H9 (cell line): ENCODE measurements around the gene PKD1. TPM values are rescaled to one million over a fixed set of nuclear protein-coding genes. Genes with fewer than 3 reads are reported as not detected.

Experiments used
- DNase-seq: peaks from one replicate; pipeline ENCODE4 v3.0.0-alpha.2; 2017
- H2AFZ ChIP-seq: one replicate; pipeline ENCODE4 v1.6.1; 2013; ENCODE audit warnings: mild to moderate bottlenecking, low read length, control low read depth, moderate library complexity
- H2AK5ac ChIP-seq: 2 replicates; pipeline ENCODE4 v1.6.1; 2013; ENCODE audit warnings: low read length, control low read depth, mixed read lengths; ENCODE audit not compliant: insufficient read length
- H2BK120ac ChIP-seq: one replicate; pipeline ENCODE4 v1.6.1; 2013; ENCODE audit warnings: low read depth, mild to moderate bottlenecking, low read length, control low read depth, inconsistent platforms; ENCODE audit not compliant: poor library complexity, severe bottlenecking
- H2BK12ac ChIP-seq: 2 replicates; pipeline ENCODE4 v1.6.1; 2013; ENCODE audit warnings: low read length, control low read depth, mixed read lengths, low read depth; ENCODE audit not compliant: insufficient read length
- H2BK15ac ChIP-seq: 2 replicates; pipeline ENCODE4 v1.6.1; 2013; ENCODE audit warnings: low read depth, low read length, control low read depth
- H2BK20ac ChIP-seq: one replicate; pipeline ENCODE4 v1.6.1; 2013; ENCODE audit warnings: low read depth, mild to moderate bottlenecking, low read length, control low read depth, inconsistent platforms; ENCODE audit not compliant: poor library complexity, severe bottlenecking
- H2BK5ac ChIP-seq: 2 replicates; pipeline ENCODE4 v1.6.1; 2013; ENCODE audit warnings: low read length, control low read depth, mixed read lengths; ENCODE audit not compliant: insufficient read length
- H3K14ac ChIP-seq: 2 replicates; pipeline ENCODE4 v1.6.1; 2013; ENCODE audit warnings: low read length, control low read depth; ENCODE audit not compliant: insufficient read depth
- H3K18ac ChIP-seq: 2 replicates; pipeline ENCODE4 v1.6.1; 2013; ENCODE audit warnings: low read depth, mild to moderate bottlenecking, mixed read lengths, low read length, control low read depth; ENCODE audit not compliant: insufficient read length
- H3K23ac ChIP-seq: 2 replicates; pipeline ENCODE4 v1.6.1; 2013; ENCODE audit warnings: low read length, control low read depth, mixed read lengths, low read depth; ENCODE audit not compliant: insufficient read length
- H3K23me2 ChIP-seq: 2 replicates; pipeline ENCODE4 v1.6.1; 2013; ENCODE audit warnings: low read depth, mild to moderate bottlenecking, mixed read lengths, low read length, control low read depth; ENCODE audit not compliant: insufficient read length, poor library complexity, severe bottlenecking
- H3K27ac ChIP-seq: 2 replicates; pipeline ENCODE4 v1.5.1; 2013; ENCODE audit warnings: low read length, control low read depth, mixed read lengths, low read depth; ENCODE audit not compliant: insufficient read length
- H3K27me3 ChIP-seq: 2 replicates; pipeline ENCODE4 v1.6.1; 2013; ENCODE audit warnings: low read length, control low read depth, inconsistent platforms; ENCODE audit not compliant: insufficient read depth
- H3K4ac ChIP-seq: 2 replicates; pipeline ENCODE4 v1.6.1; 2013; ENCODE audit warnings: low read depth, mild to moderate bottlenecking, control low read depth, inconsistent platforms, low read length, moderate library complexity
- H3K4me1 ChIP-seq: 2 replicates; pipeline ENCODE4 v1.6.1; 2013; ENCODE audit warnings: low read length, control low read depth, inconsistent platforms; ENCODE audit not compliant: insufficient read depth
- H3K4me2 ChIP-seq: 2 replicates; pipeline ENCODE4 v1.6.1; 2013; ENCODE audit warnings: low read length, control low read depth, mixed read lengths; ENCODE audit not compliant: insufficient read length, insufficient read depth
- H3K56ac ChIP-seq: 2 replicates; pipeline ENCODE4 v1.6.1; 2013; ENCODE audit warnings: low read depth, mild to moderate bottlenecking, mixed read lengths, low read length, control low read depth; ENCODE audit not compliant: insufficient read length
- H3K79me1 ChIP-seq: 2 replicates; pipeline ENCODE4 v1.6.1; 2013; ENCODE audit warnings: low read depth, mild to moderate bottlenecking, moderate library complexity, low read length, control low read depth, inconsistent platforms; ENCODE audit not compliant: insufficient read depth, poor library complexity, severe bottlenecking
- H3K79me2 ChIP-seq: 2 replicates; pipeline ENCODE4 v1.6.1; 2013; ENCODE audit warnings: low read length, control low read depth, inconsistent platforms; ENCODE audit not compliant: insufficient read depth
- H3K9ac ChIP-seq: 2 replicates; pipeline ENCODE4 v1.6.1; 2013; ENCODE audit warnings: low read length, control low read depth, mixed read lengths; ENCODE audit not compliant: insufficient read length; ENCODE audit errors: extremely low read depth
- H3K9me3 ChIP-seq: one replicate; pipeline ENCODE4 v1.6.1; 2013; ENCODE audit warnings: low read depth, low read length, inconsistent platforms; ENCODE audit not compliant: control insufficient read depth
- H3T11ph ChIP-seq: one replicate; pipeline ENCODE4 v1.6.1; 2013; ENCODE audit warnings: mild to moderate bottlenecking, low read length, control low read depth, inconsistent platforms
- H4K20me1 ChIP-seq: one replicate; pipeline ENCODE4 v1.6.1; 2013; ENCODE audit not compliant: control insufficient read depth, insufficient read length, insufficient read depth
- H4K5ac ChIP-seq: 2 replicates; pipeline ENCODE4 v1.6.1; 2013; ENCODE audit warnings: low read depth, mild to moderate bottlenecking, mixed read lengths, low read length, control low read depth; ENCODE audit not compliant: insufficient read length
- H4K8ac ChIP-seq: replicated peaks from 2 replicates; pipeline ENCODE4 v1.6.1; 2013; ENCODE audit warnings: low read length, control low read depth, mixed read lengths, low read depth; ENCODE audit not compliant: insufficient read length
- H4K91ac ChIP-seq: 2 replicates; pipeline ENCODE4 v1.6.1; 2013; ENCODE audit warnings: low read depth, mild to moderate bottlenecking, moderate library complexity, mixed read lengths, low read length, control low read depth; ENCODE audit not compliant: insufficient read length
- H3K27ac Mint-ChIP-seq, 3 experiments: 2 replicates in 2 of 3; 3 replicates in 1 of 3; pipeline ENCODE4 v1.8.0; 2020 to 2021; ENCODE audit warnings: mixed read lengths in 3 of 3, mild to moderate bottlenecking in 1 of 3, moderate library complexity in 1 of 3
- H3K27me3 Mint-ChIP-seq: 2 replicates; pipeline ENCODE4 v1.8.0; 2021; ENCODE audit warnings: low read depth, mild to moderate bottlenecking, moderate library complexity, mixed read lengths
- H3K36me3 Mint-ChIP-seq, 3 experiments: 2 replicates in 2 of 3; 3 replicates in 1 of 3; pipeline ENCODE4 v1.8.0; 2020 to 2021; ENCODE audit warnings: low read depth in 3 of 3, mixed read lengths in 3 of 3; ENCODE audit not compliant: insufficient read depth in 1 of 3
- H3K4me1 Mint-ChIP-seq, 2 experiments: 2 replicates each; pipeline ENCODE4 v1.8.0; 2020; ENCODE audit warnings: mixed read lengths in 2 of 2
- H3K4me3 Mint-ChIP-seq, 2 experiments: 2 replicates in 1 of 2; 3 replicates in 1 of 2; pipeline ENCODE4 v1.8.0; 2020 to 2021; ENCODE audit warnings: mild to moderate bottlenecking in 2 of 2, mixed read lengths in 2 of 2, moderate library complexity in 1 of 2
- H3K9me3 Mint-ChIP-seq, 2 experiments: 2 replicates in 1 of 2; 3 replicates in 1 of 2; pipeline ENCODE4 v1.8.0; 2020; ENCODE audit warnings: mild to moderate bottlenecking in 2 of 2, mixed read lengths in 2 of 2, moderate library complexity in 1 of 2
- WGBS: extraction: QIAGEN DNeasy Blood & Tissue Kit; methylation state at CpG from one replicate; pipeline ENCODE4 v1.1.7; 2013; ENCODE audit warnings: missing lambda C conversion rate, low lambda C conversion rate, mixed read lengths; ENCODE audit not compliant: insufficient read length; ENCODE audit errors: extremely low coverage; 5-methylcytosine and 5-hydroxymethylcytosine counted together
- total RNA-seq: library from RNA; stranded (reverse); gene quantifications from 2 replicates; pipeline ENCODE4 v1.2.1, GENCODE V29; 2021
- TF ChIP-seq, protein P1 (sequence below): fragments of 200-600 bp; sonication (generic); conservative IDR thresholded peaks from 3 replicates; pipeline ENCODE4 v1.8.0; 2021; ENCODE audit warnings: antibody characterized with exemption, mild to moderate bottlenecking

PKD1 gene
- total RNA-seq, 1 experiment from 2014 or later: 88.0 TPM

DNA sequence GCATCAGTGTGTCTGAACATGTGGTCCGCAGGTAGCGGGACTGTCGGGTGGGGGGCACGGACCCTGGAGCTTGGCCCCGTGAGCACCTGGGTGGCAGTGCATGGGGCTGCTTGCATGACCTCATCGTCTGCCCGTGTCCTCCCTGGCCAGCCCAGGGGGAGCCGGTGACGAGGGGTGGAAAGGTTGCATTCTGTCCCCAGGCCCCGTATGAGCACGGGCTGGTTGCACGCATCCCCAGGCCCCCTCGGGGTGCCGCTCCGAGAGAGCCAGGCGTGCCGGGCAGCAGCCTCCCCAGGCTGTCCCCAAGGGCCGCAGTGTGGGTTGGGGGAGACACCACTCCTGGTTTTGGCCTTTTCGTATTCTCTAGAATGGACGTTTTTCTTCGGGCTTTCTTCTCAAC, 58.0 kb downstream of the PKD1 start:
- no peaks in the 10 kb centered on the region for H3K27me3 Mint-ChIP-seq

More for the DNA sequence above, 58.0 kb downstream of the PKD1 start:
- Mint-ChIP-seq H3K4me3 (no peak overlapping the region), H3K27ac (peak overlapping the region in 1 of 3 experiments; percentile 76; a peak in 1 of 7 replicates), H3K9me3 (no peaks in the 10 kb centered on the region), H3K36me3 (peaks cover 5 to 34% (median 31%) of the 10 kb centered on the region in 3 experiments; a peak in 6 of 7 replicates), H3K4me1 (no peaks in the 10 kb centered on the region)
- H2BK120ac ChIP-seq: no peak overlapping the region
- no peaks in the 10 kb centered on the region for H3K9me3 ChIP-seq
- H2AK5ac ChIP-seq: no peak overlapping the region
- H4K91ac ChIP-seq: no peak overlapping the region
- H3K27ac ChIP-seq: no peak overlapping the region
- TF ChIP-seq, protein P1, sequence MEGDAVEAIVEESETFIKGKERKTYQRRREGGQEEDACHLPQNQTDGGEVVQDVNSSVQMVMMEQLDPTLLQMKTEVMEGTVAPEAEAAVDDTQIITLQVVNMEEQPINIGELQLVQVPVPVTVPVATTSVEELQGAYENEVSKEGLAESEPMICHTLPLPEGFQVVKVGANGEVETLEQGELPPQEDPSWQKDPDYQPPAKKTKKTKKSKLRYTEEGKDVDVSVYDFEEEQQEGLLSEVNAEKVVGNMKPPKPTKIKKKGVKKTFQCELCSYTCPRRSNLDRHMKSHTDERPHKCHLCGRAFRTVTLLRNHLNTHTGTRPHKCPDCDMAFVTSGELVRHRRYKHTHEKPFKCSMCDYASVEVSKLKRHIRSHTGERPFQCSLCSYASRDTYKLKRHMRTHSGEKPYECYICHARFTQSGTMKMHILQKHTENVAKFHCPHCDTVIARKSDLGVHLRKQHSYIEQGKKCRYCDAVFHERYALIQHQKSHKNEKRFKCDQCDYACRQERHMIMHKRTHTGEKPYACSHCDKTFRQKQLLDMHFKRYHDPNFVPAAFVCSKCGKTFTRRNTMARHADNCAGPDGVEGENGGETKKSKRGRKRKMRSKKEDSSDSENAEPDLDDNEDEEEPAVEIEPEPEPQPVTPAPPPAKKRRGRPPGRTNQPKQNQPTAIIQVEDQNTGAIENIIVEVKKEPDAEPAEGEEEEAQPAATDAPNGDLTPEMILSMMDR: no peak
- no peak overlapping the region for H2BK15ac ChIP-seq
- H2BK12ac ChIP-seq: no peak overlapping the region
- no peak overlapping the region for H4K8ac ChIP-seq
- no peaks in the 10 kb centered on the region for H4K20me1 ChIP-seq
- H2BK5ac ChIP-seq: no peak overlapping the region
- H2AFZ ChIP-seq: no peak overlapping the region
- no peak overlapping the region for H3K18ac ChIP-seq
- no peaks in the 10 kb centered on the region for H3K79me2 ChIP-seq
- no peak overlapping the region for H4K5ac ChIP-seq
- no peak overlapping the region for H3K4ac ChIP-seq
- no peak overlapping the region for H3T11ph ChIP-seq
- no peak overlapping the region for H3K56ac ChIP-seq
- H3K14ac ChIP-seq: no peak overlapping the region
- no peak for DNase-seq
- no peak overlapping the region for H2BK20ac ChIP-seq
- WGBS: no CpG with 5 or more reads among the region's 21 CpGs
- no peaks in the 10 kb centered on the region for H3K23me2 ChIP-seq
- H3K23ac ChIP-seq: no peak overlapping the region
- H3K4me1 ChIP-seq: no peaks in the 10 kb centered on the region
- H3K9ac ChIP-seq: no peak overlapping the region
- H3K4me2 ChIP-seq: no peak overlapping the region
- H3K27me3 ChIP-seq: no peaks in the 10 kb centered on the region
- no peaks in the 10 kb centered on the region for H3K79me1 ChIP-seq
